Activated naive CD8-positive, alpha-beta T cell treated with anti-CD3 and anti-CD28 coated beads for 36 hours (primary cell): ENCODE data around the gene MORN4. TPM values are rescaled to one million over a fixed set of nuclear protein-coding genes. Genes with fewer than 3 reads are reported as not detected.
"Not testable (repeated sequence)": the region's sequence is repeated elsewhere in the genome, so short reads cannot be mapped to it uniquely, and the experiment has no call there.

Experiments used
- DNase-seq: peaks from one replicate; pipeline ENCODE4 v3.0.0; 2021
- H3K27ac Mint-ChIP-seq: one replicate; pipeline ENCODE4 v1.8.0; 2022; ENCODE audit warnings: mild to moderate bottlenecking, moderate library complexity, mixed read lengths
- H3K27me3 Mint-ChIP-seq: one replicate; pipeline ENCODE4 v1.8.0; 2022; ENCODE audit warnings: mild to moderate bottlenecking, mixed read lengths
- H3K36me3 Mint-ChIP-seq: one replicate; pipeline ENCODE4 v1.8.0; 2021; ENCODE audit warnings: mild to moderate bottlenecking, mixed read lengths
- H3K4me1 Mint-ChIP-seq: one replicate; pipeline ENCODE4 v1.8.0; 2021; ENCODE audit warnings: mixed read lengths
- H3K4me3 Mint-ChIP-seq: one replicate; pipeline ENCODE4 v1.8.0; 2022; ENCODE audit warnings: mild to moderate bottlenecking, moderate library complexity, mixed read lengths
- H3K9me3 Mint-ChIP-seq: one replicate; pipeline ENCODE4 v1.8.0; 2022; ENCODE audit warnings: mixed read lengths
- total RNA-seq, 2 experiments: library from RNA; stranded (reverse); gene quantifications; one replicate each; pipeline ENCODE4 v1.2.3, GENCODE V29; 2021

MORN4 gene
- 1 to 10 TPM; 3.0 to 3.4 TPM for total RNA-seq

DNA sequence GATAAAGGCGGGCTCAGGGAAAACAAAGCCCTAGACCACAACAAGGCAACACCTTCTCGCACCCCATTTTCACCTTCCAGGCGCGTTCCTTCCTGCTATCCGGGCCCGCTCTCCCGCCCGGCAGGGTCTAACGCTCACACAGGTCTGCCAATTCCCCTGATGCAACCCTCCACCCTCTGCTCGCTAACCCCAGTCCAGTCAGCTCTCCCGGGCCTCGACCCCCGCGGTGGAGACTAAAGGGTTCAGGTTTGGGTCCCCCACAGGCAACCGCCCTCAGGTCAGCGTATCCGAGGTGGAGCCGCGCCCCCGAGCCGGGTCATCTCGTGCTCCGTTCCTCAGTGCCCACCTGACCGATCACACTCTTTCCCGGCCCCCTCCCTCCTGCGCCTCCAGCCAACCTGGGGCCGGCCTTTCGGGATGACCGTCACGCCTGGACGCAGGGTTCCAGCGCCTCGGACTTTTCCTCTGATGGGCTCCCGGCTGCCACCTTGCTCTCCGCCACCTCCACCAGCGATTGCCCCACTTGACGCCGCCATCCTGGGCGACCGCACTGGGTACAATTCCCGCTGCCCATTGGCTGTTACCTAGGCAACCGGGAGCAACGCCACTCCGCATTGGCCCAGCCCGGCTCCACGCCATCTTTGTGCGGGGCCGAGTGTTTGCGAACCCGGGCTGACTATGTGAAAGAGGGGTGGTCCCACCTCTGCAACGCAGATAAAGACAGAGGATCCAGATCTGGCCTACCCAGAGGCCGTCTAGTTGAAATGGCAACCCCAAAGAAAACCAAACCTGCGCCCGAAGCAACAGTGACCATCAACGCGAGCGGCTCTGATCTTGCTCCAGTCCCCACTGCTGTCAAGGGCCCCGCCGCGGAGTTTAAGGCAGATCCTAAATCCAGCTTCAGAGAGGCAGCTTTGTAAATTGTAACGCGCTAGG is at the start of gene MORN4:
TSS of gene MORN4 (minus strand) at position 552 of the 936 bp plus-strand sequence. CDS start 13,847 bp downstream, outside the sequence.
- peak; percentile 91 for DNase-seq
- Mint-ChIP-seq H3K36me3 (peaks cover 2% of the 10 kb centered on the region), H3K9me3 (no peaks in the 10 kb centered on the region), H3K4me3 (peak within 1 kb of the TSS; percentile 99), H3K27me3 (no peaks in the 10 kb centered on the region), H3K27ac (peak within 1 kb of the TSS; percentile 91), H3K4me1 (peaks cover 14% of the 10 kb centered on the region)

DNA sequence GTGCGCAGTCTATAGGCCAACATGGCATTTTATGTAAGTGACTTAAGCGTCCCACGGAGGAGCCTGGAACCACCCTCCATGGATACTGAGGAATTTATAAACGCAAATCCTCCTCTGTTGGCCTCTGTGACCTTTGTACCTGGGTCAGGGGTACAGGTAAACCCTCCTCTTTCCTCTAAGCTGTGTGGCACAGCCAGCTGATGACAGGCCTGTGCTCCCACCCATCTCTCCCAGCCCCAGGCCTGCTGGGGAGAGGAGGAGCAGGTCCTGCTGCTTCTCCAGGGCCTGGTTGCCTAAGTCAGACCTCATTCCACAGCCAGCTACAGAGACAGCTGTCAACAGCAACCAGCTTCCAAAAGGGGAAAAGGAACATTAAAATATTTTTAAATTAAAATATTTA is 48.7 kb upstream of the MORN4 start:
- Mint-ChIP-seq H3K9me3 (no peaks in the 10 kb centered on the region), H3K27me3 (no peaks in the 10 kb centered on the region), H3K4me3 (no peak overlapping the region), H3K27ac (no peak overlapping the region), H3K36me3 (no peaks in the 10 kb centered on the region), H3K4me1 (peaks cover 8% of the 10 kb centered on the region)
- DNase-seq = no peak

DNA sequence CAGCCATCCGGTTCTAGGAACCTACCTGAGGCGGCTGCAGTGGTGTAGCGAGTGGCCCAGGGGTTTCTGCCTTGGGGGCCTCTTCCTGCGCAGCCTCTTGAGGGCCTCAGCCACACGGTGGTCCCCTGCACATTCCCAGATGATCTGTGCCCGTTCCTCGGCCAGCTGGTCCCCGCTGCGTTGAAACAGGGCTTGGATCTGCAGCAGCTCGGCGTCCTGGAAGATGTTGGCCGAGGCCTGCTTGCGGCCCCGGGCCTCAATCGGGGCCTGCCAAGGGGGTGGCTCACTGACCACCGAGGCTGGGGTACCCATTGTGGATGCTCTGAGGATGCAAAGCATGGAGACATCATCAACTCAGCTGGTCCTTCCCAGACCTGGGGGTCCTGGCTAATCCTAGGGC is 46.3 kb upstream of the MORN4 start:
- DNase-seq = no peak
- Mint-ChIP-seq H3K4me1 (peaks cover 2% of the 10 kb centered on the region), H3K9me3 (no peaks in the 10 kb centered on the region), H3K27me3 (no peaks in the 10 kb centered on the region), H3K36me3 (no peaks in the 10 kb centered on the region), H3K4me3 (no peak overlapping the region), H3K27ac (no peak overlapping the region)

DNA sequence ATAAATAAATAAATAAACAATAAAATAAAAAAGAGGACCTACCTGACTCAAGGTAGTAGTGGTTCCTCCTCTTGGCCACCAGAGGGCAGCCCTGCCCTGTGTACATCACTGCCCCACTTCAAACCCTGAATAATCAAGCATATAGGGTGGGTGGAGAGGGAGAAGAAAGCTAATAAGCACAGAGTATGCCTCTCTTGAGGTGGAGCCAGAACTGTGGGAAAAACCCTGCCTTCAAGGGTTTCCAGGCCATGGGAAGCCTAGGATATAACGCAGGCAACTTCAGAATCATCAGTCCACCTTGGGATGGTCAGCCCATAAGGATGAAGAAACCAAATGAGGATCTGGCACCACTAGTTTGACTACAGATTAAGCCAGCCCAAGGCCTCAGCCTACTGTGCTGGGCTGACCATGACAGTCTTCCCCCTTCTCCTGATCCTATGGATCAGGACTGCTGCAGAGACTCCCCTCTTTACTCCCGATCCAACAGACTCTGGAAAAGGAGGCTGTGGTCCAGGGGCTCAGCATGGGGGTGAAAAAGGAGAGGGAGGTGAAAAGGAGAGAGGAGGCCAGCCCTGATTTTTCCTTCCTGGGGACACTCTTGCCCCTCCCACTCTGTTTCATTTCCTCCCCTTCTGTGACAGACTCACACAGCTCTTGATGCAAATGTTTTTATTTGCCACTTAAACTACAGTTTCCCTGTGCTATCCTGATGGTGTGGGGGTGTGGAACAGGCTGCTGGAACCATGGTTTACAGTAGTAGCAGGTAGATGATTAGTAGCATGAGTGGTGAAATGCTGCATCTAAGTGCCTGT is 43.7 kb upstream of the MORN4 start:
- Mint-ChIP-seq H3K36me3 (no peaks in the 10 kb centered on the region), H3K4me3 (no peak overlapping the region), H3K27ac (no peak overlapping the region), H3K4me1 (no peaks in the 10 kb centered on the region), H3K27me3 (no peaks in the 10 kb centered on the region), H3K9me3 (no peaks in the 10 kb centered on the region)
- DNase-seq = peak; percentile 34

DNA sequence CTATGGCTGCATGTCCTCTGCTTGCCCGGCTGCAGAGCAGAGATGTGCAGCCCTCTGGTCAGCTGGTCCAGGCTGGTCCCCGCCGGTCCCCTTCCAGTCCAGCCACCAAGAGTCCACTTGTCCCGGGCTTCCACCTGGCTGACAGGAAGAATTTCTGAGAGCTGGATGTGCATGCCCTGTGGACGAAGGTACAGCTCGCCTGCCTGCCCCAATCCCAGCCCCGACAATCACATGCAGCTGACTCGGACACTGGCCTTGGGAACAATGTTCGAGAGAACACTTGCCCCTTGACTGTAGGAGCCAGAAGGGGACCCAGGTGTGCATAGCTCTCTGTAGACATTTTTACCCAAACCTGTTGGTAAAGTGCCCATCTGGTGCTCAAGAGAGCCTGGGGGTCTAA is 41.9 kb upstream of the MORN4 start:
- H3K4me1 Mint-ChIP-seq = no peaks in the 10 kb centered on the region
- no peaks in the 10 kb centered on the region for H3K27me3 Mint-ChIP-seq
- no peak overlapping the region for H3K27ac Mint-ChIP-seq
- no peak for DNase-seq
- H3K4me3 Mint-ChIP-seq = no peak overlapping the region
- H3K9me3 Mint-ChIP-seq = no peaks in the 10 kb centered on the region
- no peaks in the 10 kb centered on the region for H3K36me3 Mint-ChIP-seq

DNA sequence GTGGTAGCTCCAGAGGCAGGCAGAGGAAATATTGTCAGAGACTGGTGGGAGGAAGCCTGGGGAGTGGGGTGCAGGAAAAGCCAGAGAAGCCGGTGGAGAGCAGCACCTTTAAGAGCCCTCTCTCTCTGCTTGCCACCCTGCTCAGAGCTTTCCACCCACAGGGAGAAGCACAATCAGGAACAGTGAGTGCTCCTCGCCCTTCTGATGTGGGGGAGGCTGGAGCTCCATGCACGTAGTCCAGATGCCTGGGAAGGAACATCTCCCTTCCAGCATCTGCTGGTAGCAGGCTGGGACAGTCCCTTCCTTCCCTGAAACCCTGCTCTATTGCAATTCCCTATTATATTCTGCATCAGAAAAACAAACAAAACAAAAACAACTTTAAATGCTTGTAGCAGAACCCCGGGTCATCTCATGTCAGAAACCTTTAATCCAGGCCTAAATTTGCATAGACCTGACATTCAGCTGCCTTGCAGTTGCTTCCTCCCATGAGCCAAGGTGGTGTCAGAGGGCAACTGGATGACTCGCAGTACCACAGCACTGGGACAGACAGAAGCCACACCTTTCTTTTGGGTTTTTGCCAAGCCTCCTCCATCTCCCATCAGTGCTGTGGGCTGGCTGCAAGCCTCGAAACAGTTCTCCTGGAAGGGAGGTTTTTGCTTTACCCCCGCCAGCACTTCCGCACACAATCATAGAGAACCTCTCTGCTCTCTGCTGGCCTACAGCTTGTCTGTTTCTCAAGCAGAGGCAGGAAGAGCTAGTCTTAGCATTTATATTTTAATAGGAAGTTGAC is 40.6 kb upstream of the MORN4 start:
- H3K4me3 Mint-ChIP-seq = no peak overlapping the region
- no peaks in the 10 kb centered on the region for H3K36me3 Mint-ChIP-seq
- H3K9me3 Mint-ChIP-seq = no peaks in the 10 kb centered on the region
- peak; percentile 22 for DNase-seq
- H3K27me3 Mint-ChIP-seq = no peaks in the 10 kb centered on the region
- H3K4me1 Mint-ChIP-seq = no peaks in the 10 kb centered on the region
- no peak overlapping the region for H3K27ac Mint-ChIP-seq

DNA sequence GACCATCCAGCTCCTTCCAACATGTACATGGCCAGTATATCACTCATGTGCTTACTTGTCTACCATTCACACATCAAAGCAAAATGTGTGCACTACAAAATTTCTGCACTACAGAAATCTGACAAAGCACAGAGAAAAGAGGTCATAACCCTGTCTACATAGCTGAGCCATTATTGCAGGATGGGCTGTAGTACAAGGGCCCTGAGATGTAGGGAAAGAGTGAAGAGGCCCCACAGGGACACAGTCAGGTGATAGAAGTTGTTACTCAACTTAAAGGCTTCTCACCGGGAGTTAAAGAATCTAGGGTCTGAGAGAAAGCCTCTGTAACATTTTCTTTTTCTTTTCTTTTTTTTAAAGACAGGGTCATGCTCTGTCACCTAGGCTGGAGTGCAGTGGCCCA is 36.3 kb upstream of the MORN4 start:
- no peak overlapping the region for H3K4me3 Mint-ChIP-seq
- DNase-seq = no peak
- no peaks in the 10 kb centered on the region for H3K27me3 Mint-ChIP-seq
- H3K27ac Mint-ChIP-seq = no peak overlapping the region
- no peaks in the 10 kb centered on the region for H3K4me1 Mint-ChIP-seq
- H3K36me3 Mint-ChIP-seq = no peaks in the 10 kb centered on the region
- H3K9me3 Mint-ChIP-seq = no peaks in the 10 kb centered on the region

DNA sequence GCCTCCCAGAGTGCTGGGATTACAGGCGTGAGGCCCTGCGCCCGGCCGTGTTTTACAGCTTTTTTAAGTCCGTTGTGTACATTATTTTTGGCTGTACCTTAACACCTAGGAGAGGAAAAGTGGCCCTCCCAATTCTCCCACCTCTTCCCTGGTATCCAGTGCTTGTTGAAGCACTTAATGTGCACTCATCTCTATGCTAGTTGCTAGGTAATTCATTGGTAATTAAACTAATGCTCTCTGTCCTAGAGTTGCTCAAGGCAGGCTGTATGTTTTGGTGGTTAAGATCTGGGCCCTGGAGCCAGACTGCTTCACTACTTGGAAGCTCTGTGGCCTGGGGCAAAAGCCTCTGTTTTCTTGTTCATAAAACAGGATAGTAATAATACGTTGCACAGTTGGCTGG is 34.2 kb upstream of the MORN4 start:
- Mint-ChIP-seq H3K4me1 (no peaks in the 10 kb centered on the region), H3K27ac (no peak overlapping the region), H3K4me3 (no peak overlapping the region), H3K36me3 (no peaks in the 10 kb centered on the region), H3K9me3 (no peaks in the 10 kb centered on the region), H3K27me3 (no peaks in the 10 kb centered on the region)
- no peak for DNase-seq

DNA sequence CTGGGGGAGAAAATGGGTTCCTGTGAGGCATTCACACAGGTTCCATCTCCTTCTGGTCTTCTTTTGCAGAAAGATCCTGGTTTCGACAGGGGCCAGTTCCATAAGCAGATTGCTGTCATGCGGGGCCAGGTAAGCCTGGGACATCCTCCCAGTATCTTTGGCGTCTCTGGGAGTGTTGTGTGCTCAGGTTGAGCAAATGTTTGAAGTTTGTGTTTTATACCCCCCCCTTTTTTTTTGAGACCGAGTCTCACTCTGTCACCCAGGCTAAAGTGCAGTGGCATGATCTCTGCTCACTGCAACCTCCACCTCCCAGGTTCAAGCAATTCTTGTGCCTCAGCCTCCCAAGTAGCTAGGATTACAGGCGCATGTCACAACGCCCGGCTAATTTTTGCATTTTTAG is 33.7 kb upstream of the MORN4 start:
- no peaks in the 10 kb centered on the region for H3K9me3 Mint-ChIP-seq

DNA sequence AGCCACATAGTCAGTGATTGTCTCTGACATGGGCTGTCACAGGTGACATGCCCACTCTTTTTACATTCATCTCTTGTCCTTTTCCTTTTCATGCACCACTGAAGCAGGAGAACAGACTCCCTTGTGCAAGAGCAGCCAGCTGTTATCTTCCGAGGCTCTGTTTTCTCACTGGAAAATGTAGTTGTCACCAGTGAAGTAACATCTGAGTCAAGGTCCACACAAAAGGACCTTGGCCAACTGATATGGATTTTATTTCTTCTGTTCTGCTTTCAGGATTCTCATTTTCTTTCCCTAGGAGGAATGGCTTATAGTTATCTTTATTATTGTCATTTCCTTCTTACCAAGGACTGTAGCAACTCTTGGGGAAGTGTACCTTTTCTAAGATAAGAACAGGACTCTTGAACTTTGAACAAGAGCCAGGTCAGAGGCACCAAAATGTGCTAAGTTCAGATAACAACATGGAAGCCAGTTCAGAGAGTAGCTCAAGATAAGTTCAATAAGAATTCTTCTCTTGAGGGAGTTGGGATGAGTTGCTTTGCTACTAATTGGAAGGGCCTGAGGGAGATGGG is 31.1 kb upstream of the MORN4 start:
- Mint-ChIP-seq H3K36me3 (no peaks in the 10 kb centered on the region), H3K4me3 (no peak overlapping the region)

More for the DNA sequence above, 33.7 kb upstream of the MORN4 start:
- H3K4me3 Mint-ChIP-seq = no peak overlapping the region
- H3K4me1 Mint-ChIP-seq = no peaks in the 10 kb centered on the region
- no peak overlapping the region for H3K27ac Mint-ChIP-seq
- H3K36me3 Mint-ChIP-seq = no peaks in the 10 kb centered on the region
- no peaks in the 10 kb centered on the region for H3K27me3 Mint-ChIP-seq
- DNase-seq = no peak

DNA sequence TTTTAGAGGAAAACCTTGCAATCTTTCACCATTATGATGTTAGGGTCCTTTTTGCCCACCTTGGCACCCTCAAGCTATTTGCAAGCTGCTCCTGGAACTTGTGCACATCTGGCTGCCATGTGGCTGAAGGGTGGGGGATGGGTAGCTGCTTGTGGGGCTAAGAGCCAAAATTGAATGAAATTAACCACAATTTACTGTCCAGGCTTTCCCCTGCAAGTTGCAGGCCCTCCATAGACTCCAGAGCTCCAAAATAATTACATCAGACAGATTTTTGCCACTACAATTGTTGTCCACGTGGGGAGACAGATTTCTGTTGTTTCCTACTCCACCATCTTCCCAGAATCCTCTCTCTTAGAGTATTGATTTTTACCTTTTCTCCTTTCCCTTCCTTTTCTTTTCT is 26.3 kb upstream of the MORN4 start:
- H3K4me3 Mint-ChIP-seq = no peak overlapping the region
- no peak for DNase-seq
- no peak overlapping the region for H3K27ac Mint-ChIP-seq
- H3K9me3 Mint-ChIP-seq = no peaks in the 10 kb centered on the region
- H3K4me1 Mint-ChIP-seq = no peaks in the 10 kb centered on the region
- peaks cover 6% of the 10 kb centered on the region for H3K36me3 Mint-ChIP-seq
- H3K27me3 Mint-ChIP-seq = no peaks in the 10 kb centered on the region

More for the DNA sequence above, 31.1 kb upstream of the MORN4 start:
- H3K27ac Mint-ChIP-seq = no peak overlapping the region
- no peak for DNase-seq
- no peaks in the 10 kb centered on the region for H3K27me3 Mint-ChIP-seq
- H3K9me3 Mint-ChIP-seq = no peaks in the 10 kb centered on the region
- H3K4me1 Mint-ChIP-seq = no peaks in the 10 kb centered on the region

DNA sequence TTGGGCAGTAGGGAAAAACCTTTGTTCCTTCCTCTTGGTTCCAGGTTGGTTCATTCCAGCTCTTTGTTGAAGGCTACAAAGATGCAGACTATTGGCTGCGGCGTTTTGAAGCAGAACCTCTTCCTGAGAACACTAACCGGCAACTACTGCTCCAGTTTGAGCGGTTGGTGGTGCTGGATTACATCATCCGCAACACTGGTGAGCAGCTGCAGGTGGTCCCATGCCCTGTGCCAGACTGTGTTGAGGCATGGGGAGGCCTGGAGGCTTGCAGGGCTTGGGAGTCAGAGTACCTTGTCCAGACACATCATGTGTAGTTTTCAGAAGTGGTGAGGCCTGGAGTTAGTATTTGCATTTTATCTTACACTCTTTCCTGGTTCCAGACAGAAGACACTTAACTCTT is 23.5 kb upstream of the MORN4 start:
- H3K4me3 Mint-ChIP-seq = no peak overlapping the region
- H3K36me3 Mint-ChIP-seq = peaks cover 14% of the 10 kb centered on the region
- H3K27ac Mint-ChIP-seq = no peak overlapping the region
- no peaks in the 10 kb centered on the region for H3K9me3 Mint-ChIP-seq
- no peaks in the 10 kb centered on the region for H3K4me1 Mint-ChIP-seq
- no peak for DNase-seq
- H3K27me3 Mint-ChIP-seq = no peaks in the 10 kb centered on the region

DNA sequence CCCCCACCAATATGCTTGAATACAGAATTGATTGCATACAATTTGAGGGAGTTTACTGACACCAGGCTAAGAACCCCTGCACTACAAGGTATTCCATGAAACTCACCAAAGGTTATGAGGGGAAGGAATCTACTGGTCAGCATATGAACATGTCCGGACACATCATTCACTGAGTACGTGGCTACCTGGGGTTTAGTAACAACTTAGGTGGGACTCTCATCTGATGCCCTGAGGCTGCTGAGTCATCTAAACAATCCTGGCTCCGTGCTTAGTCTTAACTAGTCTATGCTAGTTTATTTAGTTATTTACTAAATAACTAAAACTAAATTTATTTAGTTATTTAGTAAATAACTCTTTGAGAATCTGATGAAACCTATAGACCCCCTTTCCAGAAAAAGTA is 18.5 kb upstream of the MORN4 start:
- DNase-seq = no peak
- H3K9me3 Mint-ChIP-seq = no peaks in the 10 kb centered on the region
- no peak overlapping the region for H3K4me3 Mint-ChIP-seq
- H3K27ac Mint-ChIP-seq = no peak overlapping the region
- peaks cover 14% of the 10 kb centered on the region for H3K4me1 Mint-ChIP-seq
- peaks cover 8% of the 10 kb centered on the region for H3K36me3 Mint-ChIP-seq
- H3K27me3 Mint-ChIP-seq = no peaks in the 10 kb centered on the region

DNA sequence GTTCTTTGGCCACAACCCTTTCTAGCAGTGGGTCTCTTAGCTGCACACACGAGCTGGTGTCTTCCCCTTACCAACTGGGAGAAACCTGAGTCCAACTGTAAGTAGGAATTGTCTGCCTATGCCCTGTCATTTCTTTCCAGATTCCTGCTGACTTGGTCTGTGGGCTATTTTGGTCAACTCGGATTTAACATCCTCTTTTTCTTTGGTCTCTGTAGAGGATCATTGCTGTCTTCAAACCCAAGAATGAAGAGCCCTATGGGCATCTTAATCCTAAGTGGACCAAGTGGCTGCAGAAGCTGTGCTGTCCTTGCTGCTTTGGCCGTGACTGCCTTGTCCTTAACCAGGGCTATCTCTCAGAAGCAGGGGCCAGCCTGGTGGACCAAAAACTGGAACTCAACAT is 17.4 kb upstream of the MORN4 start:
- Mint-ChIP-seq H3K9me3 (no peaks in the 10 kb centered on the region), H3K27me3 (no peaks in the 10 kb centered on the region), H3K4me3 (no peak overlapping the region), H3K36me3 (peaks cover 9% of the 10 kb centered on the region), H3K27ac (no peak overlapping the region), H3K4me1 (peaks cover 14% of the 10 kb centered on the region)
- DNase-seq = no peak

DNA sequence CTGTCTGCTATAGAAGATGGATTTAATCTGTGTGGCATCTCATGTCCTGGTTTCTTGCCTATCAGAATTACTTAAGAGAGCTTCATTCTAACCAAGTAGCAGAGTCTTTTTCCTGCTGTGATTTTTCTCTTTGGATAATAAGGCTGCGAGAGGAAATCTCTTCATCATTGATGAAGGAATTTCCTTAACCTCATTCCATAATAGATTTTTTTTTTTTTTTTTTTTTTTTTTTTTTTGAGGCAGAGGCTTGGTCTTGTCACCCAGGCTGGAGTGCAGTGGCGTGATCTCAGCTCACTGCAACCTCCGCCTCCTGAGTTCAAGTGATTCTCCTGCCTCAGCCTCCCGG is 16.1 kb upstream of the MORN4 start:
- H3K9me3 Mint-ChIP-seq, H3K4me3 Mint-ChIP-seq, H3K27me3 Mint-ChIP-seq, DNase-seq: not testable (repeated sequence)
- H3K4me1 Mint-ChIP-seq = peaks cover 14% of the 10 kb centered on the region
- peaks cover 19% of the 10 kb centered on the region for H3K36me3 Mint-ChIP-seq
- H3K27ac Mint-ChIP-seq = peak overlapping the region; percentile 58
